GM11168 (cell line): Measurements from ENCODE around the gene CD14.
"Not testable (repeated sequence)": the region's sequence is repeated elsewhere in the genome, so short reads cannot be mapped to it uniquely, and the experiment has no call there.

Source experiments
- in situ Hi-C: fragments of 300-500 bp; cut with MboI; formaldehyde crosslinking; loops from one replicate; pipeline ENCODE4 v1.12.0; 2022; ENCODE audit warnings: low sequenced_read_pairs; ENCODE audit not compliant: unreplicated experiment

The CD14 gene

DNA sequence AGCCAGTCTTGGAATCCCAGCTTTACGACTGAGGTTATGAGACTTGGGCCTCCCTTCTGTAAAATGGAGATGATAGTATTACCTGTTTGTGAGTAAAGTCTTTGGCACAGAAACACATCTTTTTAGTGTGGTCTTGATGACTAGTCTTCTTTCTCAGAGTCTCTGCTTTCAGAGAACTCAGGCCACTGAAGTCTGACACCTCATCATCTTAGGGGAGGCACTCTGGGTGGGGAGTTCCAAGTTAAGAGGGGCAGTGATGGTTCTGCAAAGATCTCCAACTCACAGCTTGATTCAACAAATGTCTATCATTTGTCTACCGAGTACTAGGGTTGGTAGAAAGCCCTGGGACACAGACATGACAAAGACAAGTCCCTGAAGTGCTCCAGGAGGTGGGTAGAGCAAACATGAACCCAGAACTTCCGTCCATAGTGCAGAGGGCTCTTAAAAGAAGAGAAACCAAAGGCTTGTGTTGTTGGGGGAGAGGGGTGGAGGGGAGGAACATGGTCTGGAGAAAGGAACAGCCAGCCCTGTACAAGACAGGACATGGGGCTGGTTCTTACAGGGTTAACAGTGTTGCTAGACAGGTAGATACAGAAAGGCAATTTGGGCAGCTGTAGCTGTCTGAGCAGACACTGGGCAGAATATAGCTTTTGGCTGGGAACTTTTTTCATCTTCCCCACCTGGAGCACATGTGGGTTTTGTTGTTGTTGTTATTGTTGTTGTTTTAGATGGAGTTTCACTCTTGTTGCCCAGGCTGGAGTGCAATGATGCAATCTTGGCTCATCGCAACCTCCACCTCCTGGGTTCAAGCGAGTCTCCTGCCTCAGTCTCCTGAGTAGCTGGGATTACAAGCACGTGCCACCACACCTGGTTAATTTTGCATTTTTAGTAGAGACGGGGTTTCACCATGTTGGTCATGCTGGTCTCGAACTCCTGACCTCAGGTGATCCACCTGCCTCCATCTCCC, 2.6 kb upstream of the CD14 start:
- in situ Hi-C loops: no loop called here

DNA sequence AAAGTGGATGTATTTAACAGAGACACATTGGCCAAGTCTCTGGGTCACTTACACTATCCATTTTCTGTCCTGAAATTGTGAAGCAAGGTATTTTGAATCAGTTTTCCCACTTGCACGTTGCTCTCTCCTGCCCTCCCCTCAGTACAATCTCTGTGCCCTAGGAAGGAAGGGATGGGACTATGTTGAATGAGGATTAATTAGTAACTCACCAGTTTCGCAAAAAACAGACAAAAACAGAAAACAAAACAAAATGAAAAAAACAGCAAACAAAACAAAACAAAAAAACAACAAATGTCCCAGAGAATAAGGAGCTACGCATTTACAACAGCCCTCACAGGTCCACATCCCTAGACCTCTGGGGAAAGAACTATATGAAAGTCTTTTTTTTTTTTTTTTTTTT, 1.1 kb upstream of the CD14 start:
- in situ Hi-C loops: loop anchor here (5.0 kb wide), 1 partner anchor 67 kb away; no protein-coding TSS in a partner anchor

DNA sequence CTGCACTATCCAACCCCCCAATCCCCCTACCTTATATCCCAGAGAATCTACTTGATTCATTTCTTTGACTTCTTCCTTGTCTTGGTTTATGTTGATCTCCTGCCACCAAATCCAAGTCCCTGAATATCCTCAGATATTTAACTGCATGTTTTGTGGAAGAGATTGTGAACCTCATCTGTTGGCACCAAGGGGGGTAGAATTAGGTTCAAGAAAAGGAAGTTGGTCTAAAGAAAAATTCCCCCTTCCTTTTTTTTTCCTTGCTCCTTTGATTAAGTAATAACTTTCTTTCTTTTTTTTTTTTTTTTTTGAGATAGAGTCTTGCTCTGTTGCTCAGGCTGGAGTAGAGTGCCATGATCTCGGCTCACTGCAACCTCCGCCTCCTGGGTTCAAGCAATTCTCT, 526 bp upstream of the CD14 start:
- in situ Hi-C loops: loop anchor here (5.0 kb wide), 1 partner anchor 66 kb away; no protein-coding TSS in a partner anchor

DNA sequence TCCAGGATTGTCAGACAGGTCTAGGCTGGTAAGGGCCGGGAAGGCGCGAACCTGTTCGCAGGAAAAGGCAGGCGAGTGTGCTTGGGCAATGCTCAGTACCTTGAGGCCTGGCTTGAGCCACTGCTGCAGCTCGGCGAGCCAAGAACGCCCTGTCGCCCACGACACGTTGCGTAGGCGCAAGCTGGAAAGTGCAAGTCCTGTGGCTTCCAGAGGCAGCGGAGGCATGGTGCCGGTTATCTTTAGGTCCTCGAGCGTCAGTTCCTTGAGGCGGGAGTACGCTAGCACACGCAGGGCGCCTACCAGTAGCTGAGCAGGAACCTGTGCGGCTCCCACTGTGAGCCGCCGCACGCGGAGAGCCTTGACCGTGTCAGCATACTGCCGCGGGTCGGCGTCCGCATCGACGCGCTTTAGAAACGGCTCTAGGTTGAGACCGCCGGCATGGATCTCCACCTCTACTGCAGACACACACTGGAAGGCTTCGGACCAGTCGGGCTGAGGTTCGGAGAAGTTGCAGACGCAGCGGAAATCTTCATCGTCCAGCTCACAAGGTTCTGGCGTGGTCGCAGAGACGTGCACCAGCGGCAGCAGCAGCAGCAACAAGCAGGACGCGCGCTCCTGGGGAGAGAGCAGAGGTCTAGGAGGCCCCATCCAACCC, 482 bp downstream of the CD14 start:
- in situ Hi-C loops: loop anchor here (5.0 kb wide), 1 partner anchor 65 kb away; no protein-coding TSS in a partner anchor

DNA sequence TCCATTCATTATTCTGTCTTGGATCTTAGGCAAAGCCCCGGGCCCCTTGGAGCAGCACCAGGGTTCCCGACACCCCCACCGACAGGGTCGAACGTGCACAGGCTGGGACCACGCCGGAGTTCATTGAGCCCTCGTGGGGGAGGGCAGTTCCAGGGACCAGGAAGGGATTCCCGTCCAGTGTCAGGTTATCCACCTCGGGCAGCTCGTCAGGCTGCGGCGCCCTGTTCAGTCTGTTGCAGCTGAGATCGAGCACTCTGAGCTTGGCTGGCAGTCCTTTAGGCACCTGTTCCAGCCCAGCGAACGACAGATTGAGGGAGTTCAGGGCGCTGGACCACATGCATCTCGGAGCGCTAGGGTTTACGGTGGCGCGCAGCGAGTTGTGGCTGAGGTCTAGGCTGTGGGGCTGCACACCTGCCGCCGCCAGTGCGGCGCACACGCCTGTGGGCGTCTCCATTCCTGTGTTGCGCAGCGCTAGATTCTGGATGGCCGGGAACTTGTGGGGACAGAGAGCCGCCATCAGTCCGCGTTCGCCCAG, 1.1 kb downstream of the CD14 start:
- in situ Hi-C loops: loop anchor here (5.0 kb wide), 1 partner anchor 65 kb away; no protein-coding TSS in a partner anchor

DNA sequence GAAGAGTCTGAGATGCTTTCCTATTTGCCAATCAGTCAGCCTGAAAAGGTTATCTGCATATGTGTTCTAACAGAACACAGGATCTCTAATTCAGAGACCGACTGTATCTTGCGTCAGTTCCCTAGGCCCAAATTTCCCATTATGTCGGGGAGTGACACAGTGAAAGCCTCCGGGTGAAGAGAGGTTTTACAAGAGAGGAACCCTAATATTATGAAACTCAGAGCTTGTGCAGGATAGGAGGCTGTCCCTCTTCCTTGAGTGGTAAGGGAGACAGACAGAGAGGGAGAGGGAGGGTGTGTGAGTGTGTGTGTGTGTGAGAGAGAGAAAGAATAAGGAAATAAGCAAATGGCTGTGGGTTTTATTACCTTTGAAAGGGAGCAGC, 1.9 kb downstream of the CD14 start:
- in situ Hi-C loops: loop anchor here (5.0 kb wide), 1 partner anchor 64 kb away; no protein-coding TSS in a partner anchor

DNA sequence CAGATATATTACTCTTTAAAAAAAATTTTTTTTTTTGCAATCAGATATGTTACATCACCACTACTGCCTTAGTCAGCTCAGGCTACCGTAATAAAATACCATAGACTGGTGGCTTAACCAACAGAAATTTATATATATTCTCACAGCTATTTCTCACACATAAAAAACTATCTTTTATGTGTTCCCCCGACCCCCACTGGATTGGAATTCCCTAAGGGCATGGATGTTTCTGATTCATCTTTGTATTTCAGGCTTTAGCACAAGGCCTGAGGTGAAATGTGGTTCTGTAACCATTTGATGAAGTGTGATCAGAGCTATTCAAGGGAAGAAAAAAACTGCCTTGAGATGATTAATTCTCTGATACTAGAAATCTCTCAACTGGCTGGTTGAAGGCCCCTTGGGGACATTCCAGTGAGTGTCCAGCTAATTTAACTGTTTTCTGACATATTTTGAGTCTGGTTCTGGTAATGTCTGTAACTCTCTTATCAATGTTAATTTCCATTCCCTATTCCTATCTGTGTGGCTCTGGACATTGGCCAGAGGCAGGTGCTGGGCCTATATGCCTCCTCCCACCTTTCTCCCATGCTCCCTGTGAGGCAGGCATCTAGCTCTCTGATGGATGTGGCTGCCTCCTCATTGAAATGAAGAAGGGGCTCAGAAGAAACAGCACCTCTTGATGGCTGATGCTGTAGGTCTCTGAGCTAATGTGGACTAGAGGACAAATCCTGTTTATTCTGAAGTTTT, 2.5 kb downstream of the CD14 start:
- in situ Hi-C loops: loop anchor here (5.0 kb wide), 1 partner anchor 63 kb away; no protein-coding TSS in a partner anchor

DNA sequence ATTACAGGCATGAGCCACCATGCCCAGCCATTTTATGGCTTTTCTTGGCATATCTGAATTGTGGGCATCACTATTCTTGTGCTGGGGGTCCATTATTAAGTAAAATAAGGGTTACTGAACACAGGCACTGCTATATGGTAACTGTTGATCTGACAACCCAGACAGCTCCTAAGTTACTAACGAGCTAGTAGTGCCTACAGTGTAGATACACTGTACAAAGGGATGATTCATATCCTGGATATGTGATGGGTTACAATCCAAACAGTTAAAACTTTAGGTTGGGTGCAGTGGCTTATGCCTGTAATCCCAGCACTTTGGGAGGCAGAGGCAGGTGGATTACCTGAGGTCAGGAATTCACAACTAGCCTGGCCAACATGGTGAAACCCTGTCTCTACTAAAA, 4.3 kb downstream of the CD14 start:
- in situ Hi-C loops: no loop called here

DNA sequence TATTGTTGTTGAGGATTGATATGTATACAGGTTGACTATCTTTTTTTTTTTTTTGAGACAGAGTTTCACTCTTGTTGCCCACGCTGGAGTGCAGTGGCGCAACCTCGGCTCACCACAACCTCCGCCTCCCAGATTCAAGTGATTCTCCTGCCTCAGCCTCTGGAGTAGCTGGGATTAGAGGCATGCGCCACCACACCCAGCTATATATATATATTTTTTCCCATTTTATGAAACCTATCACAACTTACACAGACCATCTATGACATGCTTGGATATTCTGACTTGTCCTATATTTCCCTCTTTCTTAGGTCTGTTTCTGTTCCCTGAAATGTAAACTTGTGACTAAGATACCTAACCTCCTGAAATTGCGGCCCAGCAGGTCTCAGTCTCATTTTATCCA, 5.0 kb downstream of the CD14 start:
- in situ Hi-C loops: no loop called here

DNA sequence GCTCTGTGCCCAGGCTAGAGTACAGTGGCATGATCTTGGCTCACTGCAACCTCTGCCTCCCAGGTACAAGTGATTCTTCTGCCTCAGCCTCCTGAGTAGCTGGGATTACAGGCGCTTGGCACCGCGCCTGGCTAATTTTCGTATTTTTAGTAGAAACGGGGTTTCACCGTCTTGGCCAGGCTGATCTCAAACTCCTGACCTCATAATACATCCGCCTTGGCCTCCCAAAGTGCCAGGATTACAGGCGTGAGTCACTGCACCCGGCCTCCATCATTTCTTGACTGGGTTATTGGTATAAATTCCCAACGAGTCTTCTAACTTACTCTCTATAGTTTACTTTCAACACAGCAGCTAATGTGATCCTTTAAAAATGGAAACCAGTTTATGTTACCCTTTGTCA, 8.1 kb downstream of the CD14 start:
- in situ Hi-C loops: not testable (repeated sequence)

DNA sequence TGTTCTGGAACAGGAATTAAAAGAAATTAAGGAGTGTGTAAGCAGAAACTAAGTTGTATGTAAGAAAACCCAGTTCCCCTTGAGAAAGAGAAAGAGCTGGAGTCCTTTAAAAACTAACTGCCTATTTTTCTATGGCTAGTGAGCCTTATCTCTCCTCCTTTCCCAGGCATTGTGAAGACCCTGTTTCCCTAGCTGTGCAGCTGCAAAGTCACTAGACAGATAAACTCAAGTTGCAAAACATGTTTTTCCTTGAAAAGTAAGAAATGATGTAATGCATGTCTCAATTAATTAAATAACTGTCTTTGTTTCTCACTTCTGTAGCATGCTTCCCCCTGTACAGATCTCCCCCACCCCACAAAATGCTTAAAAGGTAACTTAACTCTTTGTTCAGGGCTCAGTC, 9.9 kb downstream of the CD14 start:
- in situ Hi-C loops: not testable (repeated sequence)

DNA sequence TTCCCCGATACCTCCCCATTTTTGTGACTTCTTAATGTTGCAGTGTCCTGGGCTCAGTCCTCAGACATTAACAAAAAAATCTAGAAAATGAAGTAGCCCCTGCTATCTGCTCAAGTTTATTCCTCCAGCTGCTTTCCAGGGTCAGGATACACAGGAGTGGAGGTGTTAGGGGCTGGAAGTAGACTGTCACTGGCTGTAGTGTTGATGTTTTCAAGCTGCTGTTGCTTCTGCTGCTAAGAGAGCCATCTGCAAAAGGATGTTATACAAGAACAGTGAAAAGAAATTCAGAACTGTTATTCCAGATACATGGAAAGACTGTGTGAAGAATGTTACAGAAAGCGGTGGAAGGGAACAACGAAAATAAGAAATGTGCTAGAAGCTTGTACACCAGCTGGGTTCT, 10.7 kb downstream of the CD14 start:
- in situ Hi-C loops: no loop called here

DNA sequence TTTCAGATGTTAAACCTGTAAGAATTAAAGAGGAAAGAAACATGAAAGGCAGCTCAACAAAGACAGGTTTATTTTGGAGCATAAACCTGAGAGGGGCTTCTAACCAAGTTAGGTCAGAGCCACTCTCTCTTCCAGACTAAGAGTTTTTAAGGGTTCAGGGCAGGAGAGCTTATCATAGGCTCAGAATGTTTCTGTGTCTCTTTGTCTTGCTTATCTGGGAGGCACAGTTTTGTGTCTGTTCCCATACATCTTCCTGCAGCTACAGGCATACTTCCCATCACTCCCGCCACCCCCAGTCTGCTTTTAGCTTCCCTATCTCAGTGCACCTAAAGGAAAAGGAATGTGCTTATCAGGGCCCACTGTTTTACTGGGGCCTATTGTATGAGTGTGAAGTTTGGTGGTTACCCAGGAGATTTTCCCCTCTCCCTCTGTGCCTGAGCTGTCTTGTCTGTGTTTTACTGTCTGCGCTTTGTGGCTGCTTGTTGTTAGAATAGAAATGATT, 21.9 kb downstream of the CD14 start:
- in situ Hi-C loops: no loop called here

DNA sequence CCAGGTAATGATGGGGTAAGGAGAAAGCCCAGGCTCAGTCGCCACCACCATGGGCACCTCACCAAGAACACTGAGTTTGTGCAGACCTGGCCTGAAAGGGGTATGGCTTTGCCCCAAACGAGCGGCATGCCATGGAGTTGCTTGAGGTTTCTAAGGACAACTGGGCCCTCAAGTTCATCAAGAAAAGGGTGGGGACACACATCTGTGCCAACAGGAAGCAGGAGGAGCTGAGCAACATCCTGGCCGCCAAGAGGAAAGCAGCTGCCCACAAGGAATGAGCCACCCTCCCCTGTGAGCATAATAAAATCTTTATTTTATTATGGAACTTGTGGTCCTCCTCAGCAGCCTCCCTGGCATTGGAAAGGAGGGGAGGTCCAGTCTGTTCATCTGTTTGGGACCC, 23.8 kb downstream of the CD14 start:
- in situ Hi-C loops: no loop called here

DNA sequence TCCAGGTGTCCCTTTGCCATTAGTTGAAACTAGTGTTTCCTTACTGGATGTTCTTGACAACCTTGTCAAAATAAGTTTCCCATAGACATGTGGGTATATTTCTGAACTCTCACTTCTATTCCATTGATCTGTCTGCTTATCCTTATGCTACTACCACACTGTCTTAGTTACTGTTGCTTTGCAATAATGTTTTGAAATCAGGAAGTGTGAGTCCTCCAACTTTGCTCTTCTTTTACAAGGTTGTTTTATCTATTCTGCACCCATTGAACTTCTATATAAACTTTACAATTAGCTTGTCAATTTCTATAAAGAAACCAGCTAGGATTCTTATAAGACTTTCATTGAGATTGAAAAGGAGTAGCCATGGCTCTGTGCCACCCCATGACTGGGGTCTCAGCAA, 24.3 kb downstream of the CD14 start:
- in situ Hi-C loops: no loop called here

DNA sequence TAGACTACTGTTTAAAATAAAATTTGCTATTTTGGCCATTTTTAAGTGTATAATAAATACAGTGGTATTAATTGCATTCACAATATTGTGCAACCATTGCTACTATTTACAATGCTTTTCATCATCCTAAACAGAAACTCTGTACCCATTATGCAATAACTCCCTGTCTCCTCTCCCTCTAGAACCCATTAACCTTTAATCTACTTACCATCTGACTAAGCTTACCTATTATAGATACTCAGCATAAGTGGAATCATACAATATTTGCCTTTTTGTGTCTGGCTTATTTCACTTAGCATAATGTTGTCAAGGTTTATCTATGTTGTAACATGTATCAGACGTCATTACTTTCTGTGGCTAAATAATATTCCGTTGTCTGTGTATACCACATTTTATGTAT, 25.9 kb downstream of the CD14 start:
- in situ Hi-C loops: no loop called here

DNA sequence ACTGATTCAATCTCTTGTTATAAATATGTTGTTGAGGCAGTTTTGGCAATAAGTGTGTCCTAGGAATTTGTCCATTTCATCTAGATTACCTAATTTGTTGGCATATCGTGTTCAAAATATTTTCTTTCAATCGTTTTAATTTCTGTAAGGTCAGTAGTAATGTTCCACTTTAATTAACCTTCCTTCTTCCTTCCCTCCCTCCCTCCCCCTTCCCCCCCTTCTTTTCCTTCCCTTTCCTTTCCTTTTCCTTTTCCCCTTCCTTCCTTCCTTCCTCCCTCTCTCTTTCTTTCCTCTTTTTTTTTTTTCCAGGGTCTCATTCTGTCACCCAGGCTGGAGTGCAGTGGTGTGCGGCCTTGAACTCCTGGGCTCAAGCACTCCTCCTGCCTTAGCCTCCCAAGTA, 27.1 kb downstream of the CD14 start:
- in situ Hi-C loops: no loop called here

DNA sequence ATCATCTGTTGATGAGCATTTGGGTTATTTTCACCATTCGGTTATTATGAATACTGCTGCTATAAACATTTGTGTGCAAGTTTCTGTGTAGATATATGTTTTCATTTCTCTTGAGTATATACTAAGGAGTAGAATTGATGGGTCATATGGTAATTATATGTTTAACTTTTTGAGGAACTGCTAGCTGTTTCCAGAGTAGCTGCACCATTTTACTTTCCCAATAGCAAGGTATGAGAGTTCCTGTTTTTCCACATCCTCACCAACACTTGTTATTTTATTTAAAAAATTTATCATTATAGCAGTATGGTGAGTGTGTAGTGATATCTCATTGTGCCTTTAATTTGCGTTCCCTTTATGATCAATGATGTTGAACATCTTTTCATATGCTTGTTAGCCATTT, 29.2 kb downstream of the CD14 start:
- in situ Hi-C loops: no loop called here

DNA sequence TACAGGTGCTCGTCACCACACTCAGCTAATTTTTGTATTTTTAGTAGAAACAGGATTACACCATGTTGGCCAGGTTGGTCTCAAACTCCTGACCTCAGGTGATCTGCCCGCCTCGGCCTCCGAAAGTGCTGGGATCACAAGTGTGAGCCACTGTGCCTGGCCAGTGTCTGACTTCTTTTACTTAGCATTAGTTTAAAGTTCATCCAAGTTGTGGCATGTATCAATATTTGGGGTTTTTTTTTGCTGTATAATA, 29.6 kb downstream of the CD14 start:
- in situ Hi-C loops: not testable (repeated sequence)

DNA sequence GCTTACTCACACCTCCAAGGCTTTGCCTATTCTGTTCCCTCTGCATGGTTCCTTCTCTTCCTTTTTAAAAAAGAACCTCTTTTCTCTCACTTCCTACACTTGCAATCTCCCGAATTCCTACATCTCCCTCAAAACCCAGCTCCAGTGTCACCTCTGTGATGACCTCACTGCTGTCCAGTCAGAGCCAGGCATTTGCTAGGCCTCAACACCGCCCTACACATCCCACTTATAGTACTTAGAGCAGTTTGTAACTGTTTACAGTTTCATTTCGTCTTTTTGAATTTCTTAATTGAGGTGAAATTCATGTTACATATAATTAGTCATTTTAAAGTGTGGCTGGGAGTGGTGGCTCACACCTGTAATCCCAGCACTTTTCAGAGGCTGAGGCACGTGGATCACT, 30.8 kb downstream of the CD14 start:
- in situ Hi-C loops: no loop called here
